T-helper 9 cell (primary cell): ENCODE measurements around the gene CLCF1.
"Not testable (repeated sequence)": the region's sequence is repeated elsewhere in the genome, so short reads cannot be mapped to it uniquely, and the experiment has no call there.

Experiments
- DNase-seq: peaks from one replicate; pipeline ENCODE4 v3.0.0-alpha.2; 2020

The CLCF1 gene

DNA sequence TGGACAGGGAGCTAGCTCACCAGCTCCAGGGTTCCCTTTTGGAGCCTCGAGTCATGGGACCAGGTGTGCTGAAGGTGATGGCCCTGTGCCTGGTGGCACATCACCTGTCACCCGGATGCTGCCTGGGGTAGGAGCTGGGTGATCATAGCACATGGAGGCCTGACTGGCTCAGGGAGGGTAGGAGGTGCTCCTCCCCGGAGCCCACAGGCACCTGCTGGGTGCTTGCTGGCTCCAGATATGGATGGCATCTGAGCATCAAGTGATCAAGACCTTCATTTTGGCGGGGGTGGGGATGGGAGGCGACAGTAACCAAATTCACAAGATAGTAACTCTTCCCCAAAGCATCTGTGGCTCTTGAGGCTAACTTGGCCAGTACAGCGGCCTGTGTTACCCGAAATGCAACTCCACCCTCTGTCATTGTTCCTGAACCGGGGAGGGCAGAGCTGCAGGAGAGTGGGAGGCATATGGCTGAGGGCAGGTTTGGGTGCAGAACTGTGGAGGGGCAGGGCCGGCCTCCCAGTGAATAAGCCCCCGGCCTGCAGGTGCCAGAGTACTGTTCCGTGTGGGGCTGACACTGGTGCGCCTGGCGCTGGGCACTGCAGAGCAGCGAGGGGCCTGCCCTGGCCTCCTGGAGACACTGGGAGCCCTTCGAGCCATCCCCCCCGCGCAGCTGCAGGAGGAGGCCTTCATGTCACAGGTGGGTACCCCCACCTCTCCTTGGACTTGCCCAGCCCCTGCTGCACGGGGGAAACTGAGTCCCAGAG is 35.2 kb upstream of the CLCF1 start:
- DNase-seq = no peak

DNA sequence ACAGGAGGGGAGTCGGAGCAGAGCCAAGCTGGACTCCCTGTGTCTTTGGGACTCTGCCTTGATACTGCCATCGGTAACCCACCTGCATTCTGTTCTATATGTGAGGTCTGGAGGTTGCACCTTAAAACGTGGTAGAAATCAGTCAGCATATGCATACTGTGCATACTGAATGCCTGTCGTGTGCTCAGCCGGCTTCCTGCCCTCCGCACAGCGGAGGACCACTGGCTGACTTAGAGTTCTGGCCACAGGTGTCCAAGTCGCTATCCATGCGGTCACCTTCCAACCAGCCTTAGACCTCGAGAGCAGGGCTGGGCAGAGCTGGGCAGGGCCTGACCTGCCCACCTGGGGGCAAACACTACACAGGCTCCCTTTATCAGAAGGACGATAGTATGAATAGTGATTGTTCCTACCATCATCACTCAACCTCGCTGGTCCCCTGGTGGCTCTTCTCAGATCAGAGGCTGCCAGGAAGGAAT is 34.3 kb upstream of the CLCF1 start:
- no peak for DNase-seq

DNA sequence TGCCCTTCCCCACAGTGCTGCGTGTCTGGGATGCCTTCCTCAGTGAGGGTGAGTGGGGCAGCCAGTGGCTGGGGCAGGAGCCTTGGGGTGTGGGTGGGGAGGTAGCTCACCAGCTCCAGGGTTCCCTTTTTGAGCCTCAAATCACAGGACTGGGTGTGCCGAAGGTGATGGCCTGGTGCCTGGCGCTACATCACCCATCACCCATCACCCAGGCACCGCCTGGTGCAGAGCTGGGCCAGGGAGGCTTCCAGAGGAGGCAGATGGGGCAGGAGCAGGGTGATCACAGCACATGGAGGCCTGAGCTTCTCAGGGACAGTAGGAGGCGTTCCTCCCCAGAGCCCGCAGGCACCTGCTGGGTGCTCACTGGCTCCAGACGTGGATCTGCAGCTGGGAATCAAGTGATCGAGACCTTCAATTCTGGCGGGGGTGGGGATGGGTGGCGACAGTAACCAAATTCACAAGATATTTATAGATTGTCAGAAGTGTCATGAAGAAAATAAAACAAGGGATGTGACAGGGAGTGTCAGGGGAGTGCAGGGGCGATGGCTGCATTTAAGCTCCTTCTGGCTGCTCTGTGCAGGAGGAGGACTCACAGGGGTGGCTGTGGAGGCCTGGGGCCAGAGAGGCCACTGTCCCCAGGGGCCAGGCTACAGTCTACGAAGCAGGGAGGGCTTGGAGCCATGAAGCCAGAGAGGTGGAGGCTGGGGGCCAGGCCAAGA is 33.7 kb upstream of the CLCF1 start:
- no peak for DNase-seq

DNA sequence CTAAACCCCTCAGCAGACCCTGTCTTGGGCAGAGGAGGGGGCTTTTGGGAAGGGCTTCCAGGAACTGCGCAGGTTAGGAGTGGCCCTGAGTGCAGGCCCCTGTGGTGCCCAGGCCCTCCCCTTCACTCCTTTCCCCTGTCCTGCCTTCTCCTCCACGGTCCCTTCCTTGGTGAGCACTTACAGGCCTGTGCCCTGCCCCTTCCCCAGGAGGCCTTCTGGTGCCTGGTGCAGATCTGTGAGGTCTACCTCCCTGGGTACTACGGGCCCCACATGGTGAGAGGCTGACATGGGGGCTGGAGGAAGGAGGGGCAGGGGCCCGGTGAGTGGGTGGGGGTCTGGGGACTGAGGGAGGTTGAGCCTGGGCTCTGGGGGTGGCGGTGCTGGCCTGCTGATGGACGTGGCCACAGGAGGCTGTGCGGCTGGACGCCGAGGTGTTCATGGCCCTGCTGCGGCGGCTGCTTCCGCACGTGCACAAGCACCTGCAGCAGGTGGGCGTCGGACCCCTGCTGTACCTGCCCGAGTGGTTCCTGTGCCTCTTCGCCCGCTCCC is 33.1 kb upstream of the CLCF1 start:
- DNase-seq = no peak

DNA sequence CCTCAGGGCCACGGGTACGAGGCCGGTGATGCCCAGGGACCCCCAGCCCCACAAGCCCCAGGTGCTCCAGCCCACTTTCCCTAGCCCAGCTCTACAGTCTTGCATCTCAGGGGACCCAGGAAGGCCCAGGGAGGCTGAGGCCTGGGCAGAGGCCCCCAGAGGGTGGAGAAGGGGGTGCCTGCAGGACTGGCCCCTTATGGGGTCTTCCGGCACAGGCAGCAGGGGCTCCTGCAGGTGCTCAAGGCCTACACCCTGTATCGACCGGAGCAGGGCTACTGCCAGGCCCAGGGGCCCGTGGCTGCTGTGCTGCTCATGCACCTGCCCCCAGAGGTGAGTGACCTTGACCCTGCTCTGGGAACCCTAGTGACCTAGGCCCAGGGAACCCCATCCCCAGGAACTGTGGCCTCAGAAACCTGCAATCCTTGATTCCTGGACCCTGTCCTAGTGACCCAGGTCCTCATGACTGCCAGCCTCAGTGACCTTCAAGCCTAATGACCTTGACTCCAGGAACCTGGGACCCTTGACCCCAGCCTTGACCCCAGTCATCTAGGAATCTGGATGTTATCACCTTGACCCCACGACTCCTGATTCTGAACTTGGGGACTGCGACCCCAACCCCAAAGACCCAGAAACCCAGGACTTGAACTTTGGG is 32.4 kb upstream of the CLCF1 start:
- no peak for DNase-seq

DNA sequence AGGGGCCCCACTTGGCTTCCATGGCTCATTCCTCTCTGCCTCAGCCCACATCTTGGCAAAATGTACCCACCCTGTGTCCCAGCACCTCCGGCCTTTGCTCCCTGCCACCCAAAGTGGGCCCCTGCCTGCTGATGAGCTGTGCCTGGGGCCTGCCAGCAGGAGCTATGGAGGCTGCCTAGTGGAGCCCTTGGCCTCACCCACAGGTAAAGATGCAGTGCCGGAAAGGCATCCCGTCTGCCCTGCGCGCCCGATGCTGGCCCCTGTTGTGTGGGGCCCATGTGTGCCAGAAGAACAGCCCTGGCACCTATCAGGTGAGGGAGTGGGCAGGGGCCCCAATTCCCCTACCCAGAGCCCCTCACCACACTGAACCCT is 31.8 kb upstream of the CLCF1 start:
- no peak for DNase-seq

DNA sequence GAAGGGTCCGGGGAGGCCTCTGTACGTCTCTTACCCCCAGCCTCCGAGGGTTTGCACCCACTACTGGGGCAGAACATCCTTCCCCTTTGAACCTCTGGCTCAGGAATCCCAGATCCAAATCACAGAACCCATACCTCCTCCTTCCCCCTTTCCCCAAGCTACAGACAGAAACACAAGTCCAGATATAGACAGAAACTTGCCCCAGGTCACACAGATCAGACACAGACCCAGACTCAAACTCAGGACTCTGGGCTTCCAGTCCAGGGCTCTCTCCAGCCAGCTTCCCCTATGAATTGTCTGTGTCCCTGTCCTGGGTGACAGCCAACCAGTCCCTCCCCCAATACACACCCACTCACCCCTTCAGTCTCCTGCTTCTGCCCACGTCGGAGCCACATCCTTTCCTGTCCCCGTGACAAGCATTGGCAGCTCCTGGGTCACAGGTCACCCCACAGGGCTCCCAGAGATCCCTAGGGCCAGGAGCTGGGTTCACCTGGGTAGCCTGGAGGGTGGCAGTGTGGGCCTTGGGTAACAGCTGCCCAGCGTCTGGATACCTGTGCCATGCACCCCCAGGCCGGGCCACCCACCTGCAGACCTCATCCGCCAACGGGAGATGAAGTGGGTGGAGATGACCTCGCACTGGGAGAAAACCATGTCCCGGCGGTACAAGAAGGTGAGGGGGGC is 31.3 kb upstream of the CLCF1 start:
- no peak for DNase-seq

DNA sequence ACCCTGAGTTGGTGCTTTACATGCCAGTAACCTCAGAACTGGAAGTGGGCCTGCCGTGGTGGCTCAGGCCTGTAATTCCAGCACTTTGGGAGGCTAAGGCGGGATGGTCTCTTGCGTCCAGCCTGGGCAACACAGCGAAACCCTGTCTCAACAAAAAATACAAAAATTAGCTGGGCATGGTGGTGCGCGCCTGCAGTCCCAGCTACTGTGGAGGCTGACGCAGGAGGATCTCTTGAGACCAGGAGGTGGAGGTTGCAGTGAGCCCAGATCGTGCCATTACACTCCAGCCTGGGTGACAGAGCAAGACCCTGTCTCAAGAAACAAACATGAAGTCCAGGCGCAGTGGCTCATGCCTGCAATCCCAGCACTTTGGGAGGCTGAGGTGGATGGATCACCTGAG is 29.7 kb upstream of the CLCF1 start:
- DNase-seq = not testable (repeated sequence)

DNA sequence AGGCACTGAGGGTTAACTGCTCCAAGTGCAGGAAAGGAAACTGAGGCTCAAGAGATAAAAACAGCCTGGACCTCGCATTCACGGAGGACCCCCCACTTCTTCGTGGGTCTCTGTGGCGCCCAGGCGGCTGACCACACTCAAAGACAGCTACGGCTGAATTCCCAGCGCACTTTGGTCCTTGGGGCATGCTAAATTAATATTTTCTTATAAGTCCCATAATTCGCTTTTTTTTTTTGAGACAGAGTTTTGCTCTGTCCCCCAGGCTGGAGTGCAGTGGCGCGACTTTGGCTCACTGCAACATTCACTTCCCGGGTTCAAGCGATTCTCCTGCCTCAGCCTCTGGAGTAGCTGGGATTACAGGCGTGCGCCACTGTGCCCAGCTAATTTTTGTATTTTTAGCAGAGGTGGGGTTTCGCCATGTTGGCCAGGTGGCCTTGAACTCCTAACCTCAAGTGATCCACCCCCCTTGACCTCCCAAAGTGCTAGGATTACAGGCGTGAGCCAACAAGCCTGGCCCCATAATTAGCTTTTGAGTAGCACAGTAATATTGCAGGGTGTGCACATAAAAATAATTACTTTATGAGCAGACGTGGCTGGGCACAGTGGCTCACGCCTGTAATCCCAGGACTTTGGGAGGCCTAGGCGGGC is 28.9 kb upstream of the CLCF1 start:
- DNase-seq = not testable (repeated sequence)

DNA sequence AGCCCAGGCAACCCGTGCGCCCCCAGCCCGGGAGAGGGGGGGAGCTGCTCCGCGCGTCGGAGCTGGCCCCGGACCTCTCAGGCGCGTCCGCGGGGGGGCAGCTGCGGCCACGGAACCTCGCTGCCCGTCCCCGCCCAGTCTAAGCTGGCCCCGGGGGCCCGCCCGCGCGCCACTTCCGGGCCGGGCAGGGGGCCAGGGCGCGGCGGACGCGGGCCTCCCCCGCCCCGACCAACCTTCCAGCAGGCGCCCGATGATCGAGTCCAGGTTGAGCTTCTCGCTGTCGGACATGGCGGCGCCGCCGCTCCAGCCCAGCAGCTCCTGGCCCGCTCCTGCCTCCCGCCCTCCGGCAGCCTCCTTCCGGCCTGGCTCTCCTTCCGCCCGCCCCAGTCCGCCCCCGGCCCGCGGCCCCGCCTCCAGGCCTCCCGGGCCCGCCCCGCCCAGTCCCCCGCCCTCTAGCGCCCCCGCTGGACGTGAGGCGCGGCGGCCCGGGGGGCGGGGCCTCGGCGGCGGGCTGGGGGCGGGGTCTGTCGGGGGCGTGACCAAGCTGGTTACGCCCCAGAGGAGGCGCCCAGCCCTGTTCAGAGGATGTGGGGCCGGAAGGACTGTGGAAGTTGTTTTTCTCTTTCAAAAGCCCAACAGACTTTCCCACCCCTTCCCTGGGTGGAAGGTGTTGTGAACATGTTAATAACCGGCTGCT is 28.2 kb upstream of the CLCF1 start, which contains the start of gene PPP1CA:
TSS of gene PPP1CA (minus strand) at position 364 of the 697 bp plus-strand sequence. CDS start at position 288, 76 bp downstream.
- DNase-seq = peak; percentile 95

DNA sequence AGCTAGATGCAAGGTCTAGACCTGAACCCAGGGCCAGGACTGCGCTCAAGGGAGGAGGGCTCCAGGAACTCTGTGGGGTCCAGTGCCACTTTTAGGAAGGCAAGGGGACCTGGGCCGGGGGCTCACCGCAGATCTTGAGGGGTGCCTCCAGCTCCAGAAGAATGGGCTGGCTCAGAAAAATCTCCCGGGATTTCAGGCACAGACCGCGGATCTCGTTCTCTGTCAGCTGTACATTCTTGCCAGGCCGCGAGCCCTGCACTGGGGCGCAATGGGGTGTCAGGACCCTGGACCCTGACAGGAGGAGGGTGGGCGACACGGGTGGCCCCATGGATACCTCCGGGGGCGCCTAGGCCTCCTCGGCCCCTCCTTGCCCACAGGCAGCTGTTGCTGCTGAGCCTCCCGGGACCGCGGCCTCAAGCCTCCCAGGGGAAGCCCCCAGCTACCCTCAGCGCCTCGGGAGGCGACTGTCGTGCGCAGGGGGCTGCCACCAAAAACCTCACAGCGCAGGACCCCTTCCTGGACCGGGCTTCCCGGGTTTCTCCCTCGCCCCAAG is 27.6 kb upstream of the CLCF1 start:
- no peak for DNase-seq

DNA sequence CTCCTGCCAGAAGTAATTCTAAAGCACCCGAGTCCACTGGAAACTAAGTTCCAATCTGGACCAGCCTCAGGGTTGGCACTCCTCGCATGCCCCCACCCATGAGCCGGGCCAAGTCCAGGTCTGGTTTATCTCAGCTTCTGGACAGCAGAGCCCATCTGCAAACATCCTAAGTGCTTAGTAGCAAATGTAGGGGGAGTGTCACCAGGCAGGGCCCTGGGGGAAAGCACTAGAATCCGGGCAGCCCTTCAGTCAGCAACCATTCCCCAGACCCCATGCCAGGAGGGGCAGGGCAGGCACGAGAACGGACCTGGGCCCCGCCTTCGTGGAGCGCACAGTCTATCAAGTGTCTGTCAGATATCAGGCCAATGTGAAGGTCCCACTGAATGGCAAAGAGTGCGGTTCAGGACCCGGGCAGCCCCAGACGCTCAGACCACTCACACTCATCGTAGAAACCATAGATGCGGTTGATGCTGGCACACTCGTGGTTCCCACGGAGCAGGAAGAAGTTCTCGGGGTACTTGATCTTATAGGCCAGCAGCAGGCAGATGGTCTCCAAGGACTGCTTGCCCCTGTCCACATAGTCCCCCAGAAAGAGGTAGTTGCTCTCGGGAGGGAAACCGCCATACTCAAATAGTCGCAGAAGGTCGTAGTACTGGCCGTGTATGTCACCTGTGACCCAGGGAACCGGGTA is 27.0 kb upstream of the CLCF1 start:
- no peak for DNase-seq

DNA sequence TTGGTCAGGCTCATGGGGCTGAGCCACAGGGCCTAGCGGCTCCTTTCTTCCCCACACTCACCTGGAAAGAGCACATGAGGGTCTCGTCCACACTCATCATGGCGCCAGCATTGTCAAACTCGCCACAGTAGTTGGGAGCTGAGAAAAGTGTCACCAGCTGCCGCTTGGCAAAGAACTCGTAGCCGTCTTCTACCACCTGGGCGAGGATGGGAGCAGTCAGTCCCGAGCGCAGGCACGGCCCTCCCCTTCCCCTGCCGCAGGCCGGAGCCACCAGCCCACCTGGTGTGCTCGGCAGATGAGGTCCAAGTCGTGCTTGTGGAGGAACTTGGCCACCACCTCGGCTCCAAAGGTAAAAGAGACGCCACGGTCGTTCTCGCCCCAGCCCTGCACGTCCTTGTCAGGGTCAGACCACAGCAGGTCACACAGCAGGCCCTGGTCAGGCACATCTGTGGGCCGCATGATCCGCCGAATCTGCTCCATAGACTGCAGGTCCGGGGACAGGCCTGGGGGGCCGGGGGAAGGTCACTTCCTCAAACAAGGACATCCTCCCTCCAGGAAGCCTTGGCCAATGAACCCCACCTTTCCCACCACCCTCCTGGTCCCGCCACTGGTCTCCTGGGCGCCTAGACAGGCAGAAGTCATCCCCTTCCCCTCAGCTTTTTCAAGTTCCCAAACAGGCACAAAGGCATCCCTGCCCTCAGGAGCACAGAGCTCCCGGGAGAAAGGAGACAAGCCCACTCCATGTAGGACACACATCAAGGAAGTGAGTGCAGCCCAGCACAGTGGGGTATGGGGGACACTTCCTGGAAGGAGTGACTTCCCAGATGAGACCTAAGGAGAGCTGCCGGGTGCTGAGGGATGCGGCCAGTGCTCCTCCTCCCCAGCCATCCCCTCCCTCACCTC is 25.5 kb upstream of the CLCF1 start:
- DNase-seq = no peak

DNA sequence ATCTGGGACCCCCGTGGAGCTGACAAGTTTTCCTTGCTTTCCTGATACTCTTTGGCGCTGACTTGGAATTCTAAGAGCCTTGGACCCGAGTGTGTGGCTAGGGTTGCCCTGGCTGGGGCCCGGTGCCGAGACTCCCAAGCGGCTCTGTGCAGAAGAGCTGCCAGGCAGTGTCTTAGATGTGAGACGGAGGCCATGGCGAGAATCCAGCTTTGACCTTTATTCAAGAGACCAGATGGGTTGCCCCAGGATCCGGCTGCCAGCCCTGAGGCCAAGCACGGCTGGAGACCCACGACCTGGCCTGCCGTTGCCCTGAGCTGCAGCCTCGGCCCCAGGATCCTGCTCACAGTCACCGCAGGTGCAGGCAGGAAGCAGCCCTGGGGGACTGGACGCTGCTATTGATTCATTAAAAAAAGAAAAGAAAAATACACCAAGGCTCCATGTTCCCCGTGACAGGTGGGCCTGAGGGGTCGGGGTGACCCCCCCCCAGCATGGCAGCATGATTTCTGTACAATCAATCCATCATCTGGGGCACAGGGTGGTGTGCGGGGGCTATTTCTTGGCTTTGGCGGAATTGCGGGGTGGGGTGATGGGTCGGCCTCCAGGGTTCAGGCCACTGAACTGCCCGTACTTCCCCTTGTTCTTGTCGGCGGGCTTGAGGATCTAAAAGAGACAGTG is 24.7 kb upstream of the CLCF1 start:
- no peak for DNase-seq

DNA sequence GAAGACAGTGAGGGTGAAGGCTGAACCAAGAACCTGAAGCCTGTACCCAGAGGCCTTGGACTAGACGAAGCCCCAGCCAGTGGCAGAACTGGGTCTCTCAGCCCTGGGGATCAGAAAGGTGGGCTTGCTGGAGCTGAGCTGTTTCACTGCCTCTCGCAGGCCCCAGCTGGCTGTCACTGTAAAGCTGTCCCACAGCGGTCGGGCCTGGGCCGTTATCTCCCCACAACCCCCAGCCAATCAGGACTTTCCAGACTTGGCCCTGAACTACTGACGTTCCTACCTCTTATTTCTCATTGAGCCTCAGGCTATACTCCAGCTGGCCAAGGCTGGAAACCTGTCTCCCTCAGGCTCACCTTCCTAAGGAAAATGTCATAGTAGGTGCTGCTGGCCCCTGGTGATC is 24.1 kb upstream of the CLCF1 start:
- no peak for DNase-seq

DNA sequence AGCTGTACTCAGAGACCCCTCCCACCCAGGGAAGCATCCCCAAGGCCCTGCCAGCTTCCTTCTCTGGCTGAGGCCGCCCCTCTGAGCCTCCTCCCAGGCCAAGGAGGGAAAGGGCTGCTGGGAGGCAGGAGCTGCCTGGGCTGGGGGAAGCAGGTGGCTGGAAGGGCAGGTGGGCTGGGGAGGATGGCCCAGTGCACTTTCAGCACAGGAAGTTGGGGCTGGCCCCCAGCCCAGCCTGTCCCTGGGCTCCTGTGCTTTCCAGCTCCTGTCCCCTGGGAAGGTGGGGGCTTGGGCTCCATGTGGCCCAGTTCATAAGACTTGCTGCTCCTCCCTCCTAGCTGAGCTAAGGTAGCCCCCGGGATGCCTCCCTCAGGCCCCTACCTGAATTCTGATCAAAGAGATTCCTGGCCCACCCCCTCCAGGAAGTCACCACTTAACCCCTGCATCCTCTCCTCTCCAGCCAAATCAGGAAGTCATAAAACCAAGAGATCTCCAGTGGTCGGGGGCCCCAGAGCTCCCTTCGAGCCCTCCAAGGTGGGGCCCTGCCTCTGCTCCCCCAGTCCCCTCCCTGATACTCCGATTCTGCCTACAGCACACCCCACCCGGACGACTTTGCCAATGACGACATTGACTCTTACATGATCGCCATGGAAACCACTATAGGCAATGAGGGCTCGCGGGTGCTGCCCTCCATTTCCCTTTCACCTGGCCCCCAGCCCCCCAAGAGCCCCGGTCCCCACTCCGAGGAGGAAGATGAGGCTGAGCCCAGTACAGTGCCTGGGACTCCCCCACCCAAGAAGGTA is 23.4 kb upstream of the CLCF1 start:
- DNase-seq = no peak

DNA sequence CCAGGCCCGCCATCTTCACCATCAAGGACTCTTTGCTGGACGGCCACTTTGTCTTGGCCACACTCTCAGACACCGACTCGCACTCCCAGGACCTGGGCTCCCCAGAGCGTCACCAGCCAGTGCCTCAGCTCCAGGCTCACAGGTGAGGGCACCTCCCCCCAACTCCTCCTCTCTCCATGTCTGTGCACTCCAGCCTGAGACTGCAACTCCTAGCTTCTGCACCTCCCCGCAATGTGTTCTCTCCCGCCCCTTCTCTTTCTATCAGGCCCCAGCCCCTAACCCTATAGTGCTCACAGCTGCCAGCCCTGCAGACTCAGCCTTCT is 22.8 kb upstream of the CLCF1 start:
- no peak for DNase-seq

DNA sequence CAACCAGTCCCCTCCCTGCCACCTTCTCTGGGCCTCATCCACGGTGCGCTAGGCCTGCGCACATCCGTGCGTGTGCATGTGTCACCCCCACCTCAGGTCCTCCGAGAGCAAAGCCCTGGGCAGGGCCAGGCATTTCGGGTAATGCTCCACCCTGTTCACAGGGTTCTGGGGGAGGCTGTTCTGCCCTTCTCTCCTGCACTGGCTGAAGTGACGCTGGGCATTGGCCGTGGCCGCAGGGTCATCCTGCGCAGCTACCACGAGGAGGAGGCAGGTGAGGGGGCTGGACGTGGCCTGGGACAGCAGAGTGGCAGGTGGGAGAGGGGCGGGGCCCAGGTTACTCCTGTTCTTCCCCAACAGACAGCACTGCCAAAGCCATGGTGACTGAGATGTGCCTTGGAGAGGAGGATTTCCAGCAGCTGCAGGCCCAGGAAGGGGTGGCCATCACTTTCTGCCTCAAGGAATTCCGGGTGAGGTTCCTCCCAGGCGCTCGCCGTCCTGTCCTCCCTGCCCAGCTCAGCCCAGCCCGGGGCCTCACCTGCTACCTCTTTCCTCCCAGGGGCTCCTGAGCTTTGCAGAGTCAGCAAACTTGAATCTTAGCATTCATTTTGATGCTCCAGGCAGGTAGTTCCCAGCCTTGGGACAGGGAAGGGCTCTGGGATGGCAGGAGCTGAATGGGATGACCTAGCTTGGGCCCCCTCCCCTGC is 22.3 kb upstream of the CLCF1 start:
- DNase-seq = no peak
